SK-N-SH treated with all-trans-retinoic acid at 6 μM for 48 hours (cell line): ENCODE measurements around the gene PRRC2B.

Experiments used
- ATAC-seq: fragments of 200-7000 bp; cut with Tn5 transposase; 3 replicates; pipeline ENCODE4 v1.9.1; 2020; ENCODE audit warnings: mild to moderate bottlenecking, moderate library complexity
- ARNTL ChIP-seq: fragments of 450-650 bp; formaldehyde crosslinking; IDR thresholded peaks from 2 replicates; pipeline ENCODE4 v1.5.0; 2020; ENCODE audit warnings: low read depth, mild to moderate bottlenecking, moderate library complexity, borderline replicate concordance
- BACH2 ChIP-seq: fragments of 250-450 bp; sonication (Bioruptor Pico); IDR thresholded peaks from 2 replicates; pipeline ENCODE4 v1.9.0; 2021; ENCODE audit warnings: mild to moderate bottlenecking, borderline replicate concordance
- CREB5 ChIP-seq: fragments of 250-450 bp; sonication (Bioruptor Pico); IDR thresholded peaks from 2 replicates; pipeline ENCODE4 v1.5.1; 2020; ENCODE audit warnings: low read depth, mild to moderate bottlenecking, moderate library complexity
- CSRNP3 ChIP-seq: fragments of 250-450 bp; sonication (Bioruptor Pico); IDR thresholded peaks from 2 replicates; pipeline ENCODE4 v1.5.1; 2021; ENCODE audit warnings: mild to moderate bottlenecking, moderate library complexity
- ESRRG ChIP-seq: fragments of 250-450 bp; sonication (Bioruptor Pico); IDR thresholded peaks from 2 replicates; pipeline ENCODE4 v1.6.1; 2021; ENCODE audit warnings: mild to moderate bottlenecking
- GLIS3 ChIP-seq: fragments of 250-450 bp; sonication (Bioruptor Pico); IDR thresholded peaks from 2 replicates; pipeline ENCODE4 v1.5.0; 2020; ENCODE audit warnings: mild to moderate bottlenecking, moderate library complexity
- OSR1 ChIP-seq: fragments of 250-450 bp; sonication (Bioruptor Pico); IDR thresholded peaks from 2 replicates; pipeline ENCODE4 v1.8.0; 2022; ENCODE audit warnings: moderate library complexity, mild to moderate bottlenecking, inconsistent platforms
- POU6F1 ChIP-seq: fragments of 250-450 bp; sonication (Bioruptor Pico); IDR thresholded peaks from 2 replicates; pipeline ENCODE4 v1.8.0; 2021; ENCODE audit warnings: low read depth, mild to moderate bottlenecking, moderate library complexity, borderline replicate concordance
- PPARA ChIP-seq: fragments of 250-450 bp; sonication (Bioruptor Pico); IDR thresholded peaks from 2 replicates; pipeline ENCODE4 v1.5.0; 2020; ENCODE audit warnings: mild to moderate bottlenecking, borderline replicate concordance
- RARB ChIP-seq: fragments of 250-450 bp; sonication (Bioruptor Pico); IDR thresholded peaks from 2 replicates; pipeline ENCODE4 v1.8.0; 2021; ENCODE audit warnings: mild to moderate bottlenecking, moderate library complexity
- SNAI2 ChIP-seq: fragments of 250-450 bp; sonication (Bioruptor Pico); IDR thresholded peaks from 2 replicates; pipeline ENCODE4 v1.5.0; 2020; ENCODE audit warnings: mild to moderate bottlenecking, moderate library complexity
- TCF4 ChIP-seq: fragments of 250-450 bp; sonication (Bioruptor Pico); IDR thresholded peaks from 2 replicates; pipeline ENCODE4 v1.8.0; 2021; ENCODE audit warnings: mild to moderate bottlenecking, moderate library complexity, borderline replicate concordance
- TOX ChIP-seq: fragments of 250-450 bp; sonication (Bioruptor Pico); IDR thresholded peaks from 2 replicates; pipeline ENCODE4 v1.8.0; 2021; ENCODE audit warnings: mild to moderate bottlenecking, moderate library complexity, borderline replicate concordance
- TSHZ2 ChIP-seq: fragments of 250-450 bp; sonication (Bioruptor Pico); IDR thresholded peaks from 2 replicates; pipeline ENCODE4 v1.5.0; 2020; ENCODE audit warnings: mild to moderate bottlenecking, moderate library complexity
- ZC3H10 ChIP-seq: fragments of 250-450 bp; sonication (Bioruptor Pico); IDR thresholded peaks from 2 replicates; pipeline ENCODE4 v1.5.1; 2021; ENCODE audit warnings: mild to moderate bottlenecking, moderate library complexity
- ZFP3 ChIP-seq: fragments of 250-450 bp; sonication (Bioruptor Pico); IDR thresholded peaks from 2 replicates; pipeline ENCODE4 v1.5.0; 2020; ENCODE audit warnings: mild to moderate bottlenecking, moderate library complexity
- ZFP30 ChIP-seq: fragments of 450-650 bp; formaldehyde crosslinking; IDR thresholded peaks from 2 replicates; pipeline ENCODE4 v1.5.0; 2022; ENCODE audit warnings: mild to moderate bottlenecking, moderate library complexity
- ZNF565 ChIP-seq: fragments of 450-650 bp; formaldehyde crosslinking; conservative IDR thresholded peaks from 2 replicates; pipeline ENCODE4 v1.5.0; 2020; ENCODE audit warnings: low read depth, mild to moderate bottlenecking, moderate library complexity
- ZNF70 ChIP-seq: fragments of 450-650 bp; formaldehyde crosslinking; IDR thresholded peaks from 2 replicates; pipeline ENCODE4 v1.5.0; 2020; ENCODE audit warnings: mild to moderate bottlenecking, moderate library complexity
- ZNF8 ChIP-seq: fragments of 450-650 bp; formaldehyde crosslinking; IDR thresholded peaks from 2 replicates; pipeline ENCODE4 v1.5.0; 2020; ENCODE audit warnings: mild to moderate bottlenecking, moderate library complexity

Gene PRRC2B

GRCh38 chr9:131475956-131476776 lies 82.3 kb downstream of the PRRC2B start:
- ATAC-seq = peak; percentile 10; the same call in 1 of the 3 replicates
- TF ChIP-seq BACH2 (CRISPR knock-in tag) (no peak), RARB (CRISPR knock-in tag) (no peak), OSR1 (no peak), ZFP30 (CRISPR knock-in tag) (no peak), SNAI2 (CRISPR knock-in tag) (no peak), TSHZ2 (CRISPR knock-in tag) (no peak), ZNF70 (CRISPR knock-in tag) (no peak), ESRRG (CRISPR knock-in tag) (no peak), CSRNP3 (CRISPR knock-in tag) (no peak), TCF4 (CRISPR knock-in tag) (no peak), ZNF565 (CRISPR knock-in tag) (no peak)

GRCh38 chr9:131476777-131477345 lies 83.0 kb downstream of the PRRC2B start:
- no peak for TF ChIP-seq ZC3H10 (CRISPR knock-in tag)
- no peak for TF ChIP-seq ARNTL (CRISPR knock-in tag)
- TF ChIP-seq BACH2 (CRISPR knock-in tag) = no peak
- TF ChIP-seq CSRNP3 (CRISPR knock-in tag) = no peak
- no peak for TF ChIP-seq GLIS3 (CRISPR knock-in tag)
- no peak for TF ChIP-seq ESRRG (CRISPR knock-in tag)
- no peak for TF ChIP-seq SNAI2 (CRISPR knock-in tag)
- TF ChIP-seq TOX (CRISPR knock-in tag) = no peak
- TF ChIP-seq TCF4 (CRISPR knock-in tag) = no peak
- TF ChIP-seq ZNF565 (CRISPR knock-in tag) = no peak
- no peak for TF ChIP-seq ZNF8
- no peak for TF ChIP-seq POU6F1 (CRISPR knock-in tag)
- TF ChIP-seq ZFP30 (CRISPR knock-in tag) = no peak
- TF ChIP-seq ZFP3 (CRISPR knock-in tag) = no peak
- no peak for TF ChIP-seq CREB5 (CRISPR knock-in tag)
- no peak for ATAC-seq

GRCh38 chr9:131477367-131477766 lies 83.5 kb downstream of the PRRC2B start:
- no peak for TF ChIP-seq RARB (CRISPR knock-in tag)
- no peak for TF ChIP-seq SNAI2 (CRISPR knock-in tag)
- no peak for TF ChIP-seq ZNF8
- TF ChIP-seq ZNF70 (CRISPR knock-in tag) = no peak
- TF ChIP-seq TOX (CRISPR knock-in tag) = no peak
- TF ChIP-seq TSHZ2 (CRISPR knock-in tag) = no peak
- no peak for TF ChIP-seq PPARA (CRISPR knock-in tag)
- no peak for TF ChIP-seq BACH2 (CRISPR knock-in tag)
- TF ChIP-seq OSR1 = no peak
- TF ChIP-seq, all 23 proteins: peak for 0
- ATAC-seq = no peak; the same call in 2 of the 3 replicates
